Activated CD4-positive, alpha-beta T cell treated with anti-CD3 and anti-CD28 coated beads, Interleukin-2, amount 10 ng/mL, durations not matched to agents 24 days and 14 days (primary cell): Measurements from ENCODE around the gene SAMD4B. TPM values are rescaled to one million over a fixed set of nuclear protein-coding genes. Genes with fewer than 3 reads are reported as not detected.
A peak's percentile ranks its signal among the peaks of the same experiment; 100 is the strongest.

Experiments
- DNase-seq: peaks from one replicate; pipeline ENCODE4 v3.0.0; 2022
- H3K27ac Mint-ChIP-seq: one replicate; pipeline ENCODE4 v1.8.0; 2022; ENCODE audit warnings: mild to moderate bottlenecking, mixed read lengths
- H3K27me3 Mint-ChIP-seq: one replicate; pipeline ENCODE4 v1.8.0; 2022; ENCODE audit warnings: mixed read lengths
- H3K36me3 Mint-ChIP-seq: one replicate; pipeline ENCODE4 v1.8.0; 2022; ENCODE audit warnings: low read depth, mild to moderate bottlenecking, mixed read lengths
- H3K4me1 Mint-ChIP-seq: one replicate; pipeline ENCODE4 v1.8.0; 2021; ENCODE audit warnings: mixed read lengths
- H3K4me3 Mint-ChIP-seq: one replicate; pipeline ENCODE4 v1.8.0; 2022; ENCODE audit warnings: mild to moderate bottlenecking, moderate library complexity, mixed read lengths
- H3K9me3 Mint-ChIP-seq: one replicate; pipeline ENCODE4 v1.8.0; 2021; ENCODE audit warnings: mixed read lengths
- intact Hi-C: fragments of 100-400 bp; cut with micrococcal nuclease; formaldehyde crosslinking; loops from one replicate; pipeline ENCODE4 v1.15.1; 2023
- total RNA-seq: library from RNA; stranded (reverse); gene quantifications from 2 replicates; pipeline ENCODE4 v1.2.3, GENCODE V29; 2022

Gene SAMD4B, protein sequence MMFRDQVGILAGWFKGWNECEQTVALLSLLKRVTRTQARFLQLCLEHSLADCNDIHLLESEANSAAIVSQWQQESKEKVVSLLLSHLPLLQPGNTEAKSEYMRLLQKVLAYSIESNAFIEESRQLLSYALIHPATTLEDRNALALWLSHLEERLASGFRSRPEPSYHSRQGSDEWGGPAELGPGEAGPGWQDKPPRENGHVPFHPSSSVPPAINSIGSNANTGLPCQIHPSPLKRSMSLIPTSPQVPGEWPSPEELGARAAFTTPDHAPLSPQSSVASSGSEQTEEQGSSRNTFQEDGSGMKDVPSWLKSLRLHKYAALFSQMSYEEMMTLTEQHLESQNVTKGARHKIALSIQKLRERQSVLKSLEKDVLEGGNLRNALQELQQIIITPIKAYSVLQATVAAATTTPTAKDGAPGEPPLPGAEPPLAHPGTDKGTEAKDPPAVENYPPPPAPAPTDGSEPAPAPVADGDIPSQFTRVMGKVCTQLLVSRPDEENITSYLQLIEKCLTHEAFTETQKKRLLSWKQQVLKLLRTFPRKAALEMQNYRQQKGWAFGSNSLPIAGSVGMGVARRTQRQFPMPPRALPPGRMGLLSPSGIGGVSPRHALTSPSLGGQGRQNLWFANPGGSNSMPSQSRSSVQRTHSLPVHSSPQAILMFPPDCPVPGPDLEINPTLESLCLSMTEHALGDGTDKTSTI
- total RNA-seq: 68.9 and 71.4 TPM in 2 replicates

DNA sequence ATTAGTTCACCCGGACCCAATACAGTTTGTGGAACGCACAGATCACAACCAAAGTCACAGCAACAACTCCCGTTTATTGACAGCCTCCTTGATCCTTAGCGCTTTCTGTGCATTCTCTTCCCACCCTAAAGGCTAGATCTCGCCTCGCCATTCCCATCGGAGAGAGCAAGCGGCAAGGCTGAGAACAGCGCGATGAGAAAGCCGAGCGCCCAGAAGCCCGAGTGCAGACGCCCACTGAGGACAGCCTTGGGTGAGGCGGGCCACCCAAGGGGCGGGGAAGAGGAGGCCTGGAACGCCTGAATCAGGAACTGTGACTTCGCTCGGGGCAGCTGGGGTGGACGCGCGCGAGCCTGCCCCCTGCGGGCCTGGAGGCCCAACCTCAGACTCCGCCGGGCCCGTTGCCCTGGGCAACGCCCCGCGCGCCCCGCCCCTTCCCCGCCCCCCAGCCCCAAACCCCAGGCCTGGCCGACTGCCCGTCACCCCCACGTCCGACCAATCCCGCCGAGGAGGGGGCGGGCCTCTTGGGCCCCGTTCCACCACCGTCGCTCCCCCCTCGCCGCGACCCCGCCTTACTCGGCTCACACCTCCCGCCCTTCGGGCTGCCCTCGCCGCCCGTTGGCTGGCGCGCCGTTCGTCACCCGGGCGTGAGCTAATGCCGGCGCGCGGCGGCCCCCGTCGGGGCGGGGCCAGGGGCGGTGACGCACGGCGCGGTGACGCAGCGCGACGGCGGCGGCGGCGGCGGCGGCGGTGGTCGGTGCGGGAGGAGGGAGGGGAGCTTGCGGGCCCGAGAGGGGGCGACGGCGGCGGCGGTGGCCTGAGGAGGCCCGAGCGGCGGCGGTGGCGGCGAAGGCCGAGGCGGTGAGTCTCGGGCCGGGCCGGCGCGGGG, at the start of gene SAMD4B:
Gene SAMD4B, plus strand, starts transcription at position 703 of the 886 bp plus-strand sequence. CDS start 14,473 bp downstream, outside the sequence.
- Mint-ChIP-seq H3K36me3 (peaks cover 19% of the 10 kb centered on the region), H3K4me3 (peak within 1 kb of the TSS; percentile 91)
- intact Hi-C loops: loop anchor here (1.0 to 5.0 kb wide), 3 partner anchors 49 to 105 kb away; partner anchors contain the start of genes MED29, PAF1, PLEKHG2 and SUPT5H

DNA sequence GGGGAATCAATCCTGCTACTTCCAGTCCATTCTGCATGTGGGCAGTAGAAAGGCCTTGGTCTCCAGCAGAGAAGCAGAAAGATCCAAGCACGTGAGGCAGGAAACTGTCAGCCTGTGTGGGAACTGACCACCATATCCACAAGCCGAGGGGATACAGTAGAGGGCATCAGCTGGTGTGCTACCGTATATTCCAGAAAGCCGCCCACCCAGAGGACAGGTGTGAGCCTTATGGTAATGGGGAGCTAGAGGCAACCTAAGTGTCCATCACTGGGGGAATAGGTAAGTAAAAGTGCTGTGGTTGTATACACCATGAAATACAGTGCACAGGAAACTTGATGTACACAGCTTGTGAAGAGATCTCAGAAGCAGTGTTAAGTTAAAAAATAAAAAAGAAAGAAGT, 48.8 kb upstream of the SAMD4B start:
- intact Hi-C loops: no loop called here
- peaks cover 24% of the 10 kb centered on the region for H3K27me3 Mint-ChIP-seq
- H3K27ac Mint-ChIP-seq: no peak overlapping the region
- H3K36me3 Mint-ChIP-seq: no peaks in the 10 kb centered on the region
- no peak overlapping the region for H3K4me3 Mint-ChIP-seq
- peaks cover 15% of the 10 kb centered on the region for H3K4me1 Mint-ChIP-seq
- DNase-seq: no peak
- H3K9me3 Mint-ChIP-seq: no peaks in the 10 kb centered on the region

More for the DNA sequence above, at the start of gene SAMD4B:
- DNase-seq: peak; percentile 100
- Mint-ChIP-seq H3K27me3 (no peaks in the 10 kb centered on the region), H3K27ac (peak within 1 kb of the TSS; percentile 90), H3K4me1 (peaks cover 68% of the 10 kb centered on the region), H3K9me3 (no peaks in the 10 kb centered on the region)

DNA sequence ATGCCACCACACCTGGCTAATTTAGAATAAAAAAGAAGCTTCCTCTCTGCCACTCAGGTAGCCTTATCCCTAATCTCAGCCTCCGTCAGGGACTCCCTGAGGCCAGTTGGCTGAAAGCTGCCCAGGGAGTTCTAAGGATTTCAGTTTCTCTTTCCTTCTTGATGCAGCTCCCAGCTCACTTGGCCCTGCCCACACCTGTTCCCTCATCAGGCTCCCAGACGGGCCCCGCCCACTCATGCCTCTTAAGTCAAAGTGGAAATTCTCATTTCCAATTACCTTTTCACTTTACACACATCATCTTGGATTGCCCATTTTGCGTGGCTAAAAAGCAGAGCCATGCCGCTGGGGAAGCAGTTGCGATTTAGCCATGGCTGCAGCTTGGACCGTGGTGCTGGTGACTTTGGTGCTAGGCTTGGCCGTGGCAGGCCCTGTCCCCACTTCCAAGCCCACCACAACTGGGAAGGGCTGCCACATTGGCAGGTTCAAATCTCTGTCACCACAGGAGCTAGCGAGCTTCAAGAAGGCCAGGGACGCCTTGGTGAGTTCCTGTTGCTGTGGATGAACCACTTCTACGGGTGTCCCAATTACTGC, 46.1 kb upstream of the SAMD4B start, which contains the start of gene IFNL1:
Gene IFNL1, plus strand, starts transcription at position 353 of the 591 bp plus-strand sequence. Its CDS starts 15 bp downstream, at position 368.
- Mint-ChIP-seq H3K27ac (peak within 1 kb of the TSS; percentile 14), H3K4me3 (no peak within 1 kb of the TSS), H3K27me3 (peaks cover 10% of the 10 kb centered on the region), H3K4me1 (peaks cover 22% of the 10 kb centered on the region), H3K9me3 (no peaks in the 10 kb centered on the region), H3K36me3 (no peaks in the 10 kb centered on the region)
- intact Hi-C loops: no loop called here
- DNase-seq: no peak

DNA sequence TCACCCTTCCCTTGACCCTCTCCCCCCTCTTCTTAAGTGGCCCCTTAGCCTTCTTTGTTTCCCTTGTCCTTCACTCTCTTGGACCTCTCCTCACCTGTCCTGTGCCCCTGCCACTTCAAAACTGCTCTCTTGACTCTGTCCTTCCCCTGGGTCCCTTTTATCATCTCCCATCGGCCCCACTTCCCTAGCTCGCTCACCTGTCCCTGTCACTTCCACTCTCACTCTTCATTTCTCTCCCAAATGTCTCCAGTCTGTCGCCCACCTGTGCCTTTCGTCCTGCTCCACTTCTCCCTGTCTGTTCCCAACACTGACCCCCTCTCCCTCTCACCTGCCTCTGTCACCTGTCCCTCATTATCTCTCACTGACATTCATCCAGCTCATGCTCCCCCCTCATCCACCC, 45.3 kb upstream of the SAMD4B start:
- Mint-ChIP-seq H3K4me3 (no peak overlapping the region), H3K9me3 (no peaks in the 10 kb centered on the region), H3K27ac (peak overlapping the region; percentile 14), H3K36me3 (no peaks in the 10 kb centered on the region), H3K27me3 (peaks cover 9% of the 10 kb centered on the region), H3K4me1 (peaks cover 22% of the 10 kb centered on the region)
- intact Hi-C loops: no loop called here
- DNase-seq: no peak

DNA sequence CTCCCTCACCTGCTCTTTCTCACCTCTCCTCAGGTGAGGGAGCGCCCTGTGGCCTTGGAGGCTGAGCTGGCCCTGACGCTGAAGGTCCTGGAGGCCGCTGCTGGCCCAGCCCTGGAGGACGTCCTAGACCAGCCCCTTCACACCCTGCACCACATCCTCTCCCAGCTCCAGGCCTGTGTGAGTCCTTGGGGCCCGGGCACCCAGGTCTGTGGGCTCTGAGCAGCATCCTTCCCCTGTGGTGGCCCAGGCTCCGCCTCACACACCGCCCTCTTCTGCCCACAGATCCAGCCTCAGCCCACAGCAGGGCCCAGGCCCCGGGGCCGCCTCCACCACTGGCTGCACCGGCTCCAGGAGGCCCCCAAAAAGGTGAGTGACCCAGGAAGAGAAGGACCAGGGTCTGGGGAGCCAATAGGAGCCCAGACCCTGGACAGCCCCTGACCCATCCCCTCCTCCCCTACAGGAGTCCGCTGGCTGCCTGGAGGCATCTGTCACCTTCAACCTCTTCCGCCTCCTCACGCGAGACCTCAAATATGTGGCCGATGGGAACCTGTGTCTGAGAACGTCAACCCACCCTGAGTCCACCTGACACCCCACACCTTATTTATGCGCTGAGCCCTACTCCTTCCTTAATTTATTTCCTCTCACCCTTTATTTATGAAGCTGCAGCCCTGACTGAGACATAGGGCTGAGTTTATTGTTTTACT, 44.1 kb upstream of the SAMD4B start:
- Mint-ChIP-seq H3K27ac (peak overlapping the region; percentile 74), H3K4me1 (peaks cover 22% of the 10 kb centered on the region), H3K36me3 (no peaks in the 10 kb centered on the region), H3K4me3 (peak overlapping the region; percentile 53), H3K27me3 (peaks cover 8% of the 10 kb centered on the region), H3K9me3 (no peaks in the 10 kb centered on the region)
- peak; percentile 89 for DNase-seq
- intact Hi-C loops: no loop called here

DNA sequence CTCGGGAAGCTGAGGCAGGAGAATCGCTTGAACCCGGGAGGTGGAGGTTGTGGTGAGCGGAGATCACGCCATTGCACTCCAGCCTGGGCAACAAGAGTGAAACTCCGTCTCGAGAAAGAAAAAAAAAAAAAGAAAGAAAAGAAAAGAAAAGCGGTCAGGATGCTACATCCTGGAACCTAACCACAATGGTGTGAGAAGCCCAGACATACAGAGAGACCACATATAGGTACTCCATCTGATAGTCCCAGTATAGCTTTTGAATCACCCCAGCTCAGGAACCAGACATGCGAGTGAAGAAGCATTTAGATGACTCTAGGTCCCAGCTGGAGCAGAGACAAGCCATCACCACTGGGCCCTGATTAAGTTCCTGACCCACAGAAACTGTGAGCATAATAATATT, 42.8 kb upstream of the SAMD4B start:
- peaks cover 6% of the 10 kb centered on the region for H3K27me3 Mint-ChIP-seq
- no peaks in the 10 kb centered on the region for H3K9me3 Mint-ChIP-seq
- no peak overlapping the region for H3K27ac Mint-ChIP-seq
- DNase-seq: peak; percentile 68
- intact Hi-C loops: no loop called here
- H3K4me3 Mint-ChIP-seq: no peak overlapping the region
- H3K36me3 Mint-ChIP-seq: no peaks in the 10 kb centered on the region
- H3K4me1 Mint-ChIP-seq: peaks cover 22% of the 10 kb centered on the region

DNA sequence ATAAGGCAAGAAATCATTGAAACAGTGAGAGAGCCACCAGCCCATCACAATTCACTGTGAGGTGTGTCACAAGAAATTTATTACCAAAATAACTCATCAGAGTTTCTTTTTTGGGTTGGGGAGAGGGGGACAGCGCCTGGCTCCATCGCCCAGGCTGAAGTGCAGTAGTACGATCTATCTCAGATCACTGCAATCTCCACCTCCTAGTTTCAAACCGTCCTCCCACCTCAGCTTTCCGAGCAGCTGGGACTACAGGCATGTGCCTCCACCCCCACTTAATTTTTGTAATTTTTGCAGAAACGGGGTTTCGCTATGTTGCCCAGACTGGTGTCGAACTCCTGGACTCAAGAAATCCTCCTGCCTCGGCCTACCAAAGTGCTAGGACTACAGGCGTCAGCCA, 42.4 kb upstream of the SAMD4B start:
- peaks cover 22% of the 10 kb centered on the region for H3K4me1 Mint-ChIP-seq
- H3K27me3 Mint-ChIP-seq: peaks cover 5% of the 10 kb centered on the region
- no peak overlapping the region for H3K4me3 Mint-ChIP-seq
- no peaks in the 10 kb centered on the region for H3K9me3 Mint-ChIP-seq
- H3K36me3 Mint-ChIP-seq: no peaks in the 10 kb centered on the region
- no peak for DNase-seq
- H3K27ac Mint-ChIP-seq: no peak overlapping the region
- intact Hi-C loops: no loop called here

DNA sequence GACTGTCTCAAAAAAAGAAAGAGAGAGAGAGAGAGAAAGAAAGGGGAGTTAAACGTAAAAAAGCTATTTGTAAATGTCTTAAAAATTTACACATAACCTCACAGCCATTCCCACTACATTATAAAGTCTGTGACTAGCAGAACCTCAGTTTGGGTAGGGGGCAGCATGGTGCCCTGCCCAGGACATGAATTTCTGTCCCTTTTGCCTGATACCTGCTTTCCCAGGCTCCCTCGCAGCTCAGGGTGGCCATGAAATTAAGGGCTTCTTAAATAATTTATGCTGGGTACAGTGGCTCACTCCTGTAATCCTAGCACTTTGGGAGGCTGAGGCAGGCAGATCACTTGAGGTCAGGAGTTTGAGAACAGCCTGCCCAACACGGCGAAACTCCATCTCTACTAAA, 41.2 kb upstream of the SAMD4B start:
- Mint-ChIP-seq H3K9me3 (no peaks in the 10 kb centered on the region), H3K4me1 (peaks cover 19% of the 10 kb centered on the region), H3K27ac (no peak overlapping the region), H3K27me3 (peaks cover 5% of the 10 kb centered on the region), H3K36me3 (no peaks in the 10 kb centered on the region), H3K4me3 (no peak overlapping the region)
- DNase-seq: no peak
- intact Hi-C loops: no loop called here

DNA sequence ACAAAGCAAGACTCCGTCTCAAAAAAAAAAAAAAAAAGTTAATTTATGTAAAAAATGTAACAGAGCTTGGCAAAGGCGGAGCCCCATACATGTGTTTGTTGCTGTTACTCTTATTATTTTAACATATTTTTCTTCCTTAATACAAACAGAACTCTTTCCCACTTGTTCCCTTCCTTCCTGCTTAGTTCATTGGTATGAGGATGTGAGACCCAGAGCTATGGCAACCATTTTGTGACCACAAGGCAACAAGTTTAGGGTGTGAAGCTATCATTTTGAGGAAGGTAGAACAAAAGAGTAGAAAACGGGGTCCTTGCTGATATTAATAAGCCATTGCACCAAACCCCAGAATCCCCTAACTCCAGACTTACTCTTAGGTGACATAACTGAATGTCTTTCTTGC, 40.7 kb upstream of the SAMD4B start:
- Mint-ChIP-seq H3K4me3 (no peak overlapping the region), H3K27ac (no peak overlapping the region), H3K36me3 (peaks cover 2% of the 10 kb centered on the region), H3K4me1 (peaks cover 19% of the 10 kb centered on the region), H3K27me3 (peaks cover 5% of the 10 kb centered on the region), H3K9me3 (no peaks in the 10 kb centered on the region)
- intact Hi-C loops: no loop called here
- no peak for DNase-seq

DNA sequence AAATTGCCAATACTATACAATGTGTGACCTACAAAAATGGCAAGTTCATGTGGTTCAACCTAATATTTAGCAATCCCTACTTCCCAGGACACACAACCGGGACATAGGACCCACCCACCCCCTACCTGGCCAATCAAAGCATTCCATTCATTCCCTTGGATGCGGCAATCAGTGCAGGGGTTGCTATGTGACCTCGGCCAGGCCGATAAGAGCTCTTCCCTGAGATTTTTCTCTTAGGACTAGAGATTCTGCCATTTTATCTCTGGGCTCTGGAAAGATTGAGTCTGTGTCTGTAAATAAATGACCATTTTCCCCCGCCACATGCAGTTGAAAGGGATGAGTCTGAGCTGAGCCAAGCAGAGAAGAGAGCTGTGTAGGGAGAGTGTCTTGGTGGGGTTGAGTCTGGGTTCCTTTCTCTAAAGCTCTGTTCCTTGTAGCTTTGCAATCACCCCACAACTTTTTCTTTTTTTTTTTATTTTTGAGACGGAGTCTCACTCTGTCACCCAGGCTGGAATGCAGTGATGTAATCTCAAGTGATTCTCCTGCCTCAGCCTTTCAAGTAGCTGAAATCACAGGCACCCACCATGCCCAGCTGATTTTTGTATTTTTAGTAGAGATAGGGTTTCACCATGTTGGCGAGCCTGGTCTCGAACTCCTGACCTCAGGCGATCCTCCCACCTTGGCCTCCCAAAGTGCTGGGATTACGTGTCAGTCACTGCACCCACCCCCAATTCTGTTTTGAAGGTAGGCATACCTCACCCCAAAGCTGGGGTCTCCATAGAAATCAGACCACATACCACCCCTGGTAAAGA, 38.6 kb upstream of the SAMD4B start:
- intact Hi-C loops: no loop called here
- no peaks in the 10 kb centered on the region for H3K9me3 Mint-ChIP-seq
- no peak overlapping the region for H3K4me3 Mint-ChIP-seq
- H3K27ac Mint-ChIP-seq: no peak overlapping the region
- peaks cover 6% of the 10 kb centered on the region for H3K36me3 Mint-ChIP-seq
- H3K4me1 Mint-ChIP-seq: peaks cover 5% of the 10 kb centered on the region
- no peak for DNase-seq
- peaks cover 5% of the 10 kb centered on the region for H3K27me3 Mint-ChIP-seq

DNA sequence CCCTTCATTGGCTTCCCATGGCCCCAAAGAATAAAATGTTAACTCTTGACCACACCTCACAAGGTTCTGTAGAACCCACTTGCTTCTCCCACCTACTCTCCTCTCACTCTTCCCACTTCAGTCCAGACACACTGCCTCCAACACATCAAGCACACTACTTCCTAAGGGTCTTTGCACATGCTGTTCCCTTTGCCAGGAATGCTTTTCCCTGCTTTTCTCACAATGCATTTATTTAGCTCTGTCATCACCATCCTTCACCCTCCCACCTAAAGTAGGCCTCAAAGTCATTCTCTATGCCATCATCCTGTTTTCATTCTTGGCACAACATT, 38.1 kb upstream of the SAMD4B start:
- peaks cover 9% of the 10 kb centered on the region for H3K36me3 Mint-ChIP-seq
- no peaks in the 10 kb centered on the region for H3K9me3 Mint-ChIP-seq
- no peak overlapping the region for H3K4me3 Mint-ChIP-seq
- H3K27me3 Mint-ChIP-seq: peaks cover 5% of the 10 kb centered on the region
- H3K27ac Mint-ChIP-seq: no peak overlapping the region
- peaks cover 3% of the 10 kb centered on the region for H3K4me1 Mint-ChIP-seq
- DNase-seq: no peak
- intact Hi-C loops: no loop called here
